Ovary (tissue), 3 donors: ENCODE measurements around the gene OR52K1.
"Not testable (repeated sequence)": the region's sequence is repeated elsewhere in the genome, so short reads cannot be mapped to it uniquely, and the experiment has no call there.

ENCODE experiments used
- CTCF ChIP-seq, 3 donors: fragments of 450-650 bp in 2 of 3; fragments of 200-600 bp in 1 of 3; IDR thresholded peaks; one replicate each; pipeline versions ENCODE4 v1.5.1 to v1.8.0; 2016 to 2022; ENCODE audit warnings: antibody characterized with exemption in 3 of 3, mild to moderate bottlenecking in 1 of 3
- EP300 ChIP-seq: sonication (generic); formaldehyde crosslinking; IDR thresholded peaks from one replicate; pipeline ENCODE4 v1.6.1; 2017; ENCODE audit warnings: antibody characterized with exemption
- POLR2A ChIP-seq: fragments of 450-650 bp; IDR thresholded peaks from one replicate; pipeline ENCODE4 v1.6.1; 2017; ENCODE audit warnings: antibody characterized with exemption, mild to moderate bottlenecking, moderate library complexity
- donor health status: DM: no; HTN: no; CAD: no.

- not testable (repeated sequence) for TF ChIP-seq CTCF (IDR thresholded peaks at IDR 0.05); POLR2A; EP300
These were observed 9.0 kb downstream of the OR52K1 start for GRCh38 chr11:4491405-4491804.
